ENCODE results near the gene CFAP97.
"Not testable (repeated sequence)": the region's sequence is repeated elsewhere in the genome, so short reads cannot be mapped to it uniquely, and the experiment has no call there.

CFAP97 gene

GRCh38 chr4:185221912-185222311 is 18.1 kb upstream of the CFAP97 start:
- DNase-seq (ENCODE audit: low spot score): no peak

DNA sequence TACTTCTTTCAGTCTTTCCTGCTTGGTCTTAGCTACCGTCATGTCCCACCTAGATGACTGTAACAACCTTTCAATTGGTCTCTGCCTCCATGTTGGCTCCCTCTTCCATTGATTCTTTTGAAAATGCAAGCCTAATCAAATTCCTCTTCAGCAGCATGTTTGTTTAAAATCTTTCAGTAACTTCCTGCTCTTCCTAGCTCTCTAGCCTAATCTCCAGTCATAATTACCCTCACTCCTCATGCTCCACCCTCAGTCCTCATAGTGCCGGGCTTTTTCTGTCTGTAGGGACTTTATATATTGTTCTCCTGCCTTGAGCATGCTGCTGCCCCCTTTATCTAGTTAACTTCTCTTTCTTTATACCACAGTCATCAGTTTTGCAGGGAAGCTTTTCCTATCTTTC is 17.7 kb upstream of the CFAP97 start:
- no peak for DNase-seq (ENCODE audit: low spot score)

DNA sequence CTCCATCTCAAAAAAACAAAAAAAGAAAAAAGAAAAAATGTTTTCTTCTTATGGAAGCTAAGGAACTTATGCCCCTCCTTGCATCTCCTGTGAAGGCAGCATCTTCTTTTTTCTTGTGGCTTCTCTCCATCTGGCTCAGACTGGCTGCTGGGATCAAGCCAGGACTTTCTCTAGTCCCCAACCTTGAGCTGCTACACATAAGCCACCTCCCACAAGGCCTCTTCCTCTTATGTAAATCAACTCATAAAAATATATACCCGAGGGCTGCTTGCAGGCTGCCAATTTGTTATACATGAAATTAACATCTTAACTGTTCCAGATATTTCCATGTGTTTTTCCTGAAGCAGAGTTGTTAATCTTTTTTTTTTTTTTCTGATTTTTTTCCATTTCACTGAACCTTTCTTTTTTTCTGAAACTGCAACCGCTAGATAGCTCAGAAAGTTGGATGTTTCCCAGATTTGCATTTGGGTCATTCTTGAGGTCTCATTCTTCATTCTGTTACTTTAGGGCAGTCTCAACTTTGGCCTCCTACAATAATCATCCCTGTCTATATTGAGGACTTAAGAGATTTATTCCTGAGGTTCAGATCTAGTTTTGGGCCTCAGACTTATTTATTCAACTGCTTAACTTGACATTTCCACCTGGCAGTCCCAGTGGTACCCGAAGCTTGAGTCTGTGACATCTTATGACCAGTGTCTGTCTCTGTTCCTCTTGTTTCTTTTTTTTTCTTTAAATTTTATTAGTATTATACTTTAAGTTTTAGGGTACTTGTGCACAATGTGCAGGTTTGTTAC is 15.9 kb upstream of the CFAP97 start:
- peak; percentile 48 for DNase-seq (ENCODE audit: low spot score)

GRCh38 chr4:185218312-185218711 is 14.5 kb upstream of the CFAP97 start:
- DNase-seq (ENCODE audit: low spot score): no peak

- DNase-seq (ENCODE audit: low spot score): no peak
Observed at GRCh38 chr4:185217408-185217975, 13.7 kb upstream of the CFAP97 start.

DNA sequence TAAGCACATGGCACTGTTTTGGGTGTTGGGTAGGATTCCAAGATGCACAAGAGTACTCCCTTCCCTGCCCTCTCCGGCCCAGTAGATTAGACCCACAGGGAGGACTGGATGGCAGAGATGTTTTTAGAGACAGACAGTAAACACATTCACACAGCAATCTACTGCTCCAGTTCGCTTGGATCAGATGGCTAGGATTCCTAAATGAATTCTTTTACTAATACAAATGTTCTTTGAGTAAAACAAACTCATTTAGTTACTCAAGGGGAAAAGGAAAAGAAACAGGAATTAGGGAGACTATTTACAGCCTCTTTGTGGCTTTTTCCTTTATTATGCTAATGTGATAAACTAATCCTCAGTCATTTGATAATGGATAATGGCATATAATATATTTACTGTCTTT is 11.5 kb upstream of the CFAP97 start:
- DNase-seq (ENCODE audit: low spot score): no peak

- no peak for DNase-seq (ENCODE audit: low spot score)
Observed at GRCh38 chr4:185213877-185214276, 10.1 kb upstream of the CFAP97 start.

- peak; percentile 14 for DNase-seq (ENCODE audit: low spot score)
Observed at GRCh38 chr4:185212581-185212980, 8.8 kb upstream of the CFAP97 start.

GRCh38 chr4:185211641-185212040 is 7.8 kb upstream of the CFAP97 start:
- no peak for DNase-seq (ENCODE audit: low spot score)

- no peak for DNase-seq (ENCODE audit: low spot score)
Observed at GRCh38 chr4:185211035-185211434, 7.2 kb upstream of the CFAP97 start.

DNA sequence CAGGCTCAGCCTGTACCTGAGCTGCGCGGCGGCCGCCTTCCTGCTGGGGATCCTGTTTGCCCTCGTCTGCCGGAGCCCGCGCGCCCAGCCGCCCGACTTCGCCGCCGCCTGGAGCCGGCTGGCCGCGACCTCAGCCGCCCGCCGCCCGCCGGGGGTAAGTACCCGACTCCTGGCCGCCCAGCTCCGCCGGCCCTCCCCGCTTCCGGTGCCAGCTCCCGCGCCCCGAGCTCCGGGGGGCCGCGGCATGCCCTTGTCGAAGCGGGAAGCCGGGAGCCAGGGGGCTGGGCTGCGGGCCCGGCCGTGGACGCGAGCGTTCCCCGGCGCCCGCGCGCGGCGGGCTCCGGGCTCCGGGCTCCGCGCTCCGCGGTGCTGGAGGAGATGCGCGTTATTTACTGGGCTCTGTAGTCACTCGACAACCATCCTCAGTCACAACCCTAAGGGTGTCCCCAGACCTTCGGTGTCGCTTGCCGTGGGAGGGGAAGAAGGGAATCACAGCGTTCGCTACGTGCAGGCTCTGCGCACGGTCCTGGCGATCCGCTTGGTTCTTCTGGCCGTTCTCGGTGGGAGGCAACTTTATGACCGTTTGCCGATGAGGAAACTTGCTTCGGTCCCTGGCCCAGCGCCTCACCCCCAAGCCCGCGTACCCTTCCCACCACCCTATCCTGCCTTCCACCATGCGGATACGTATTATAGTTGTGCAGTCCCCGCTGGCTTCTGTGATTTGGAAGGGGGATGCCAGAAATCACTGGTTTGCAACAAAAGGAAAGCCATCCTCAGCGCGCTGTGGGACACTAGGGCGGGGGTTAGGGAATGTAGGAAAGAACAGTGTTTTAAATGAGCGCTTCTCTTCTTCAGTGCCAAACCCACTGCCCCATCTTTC is 6.5 kb upstream of the CFAP97 start:
- DNase-seq (ENCODE audit: low spot score): peak; percentile 65

DNA sequence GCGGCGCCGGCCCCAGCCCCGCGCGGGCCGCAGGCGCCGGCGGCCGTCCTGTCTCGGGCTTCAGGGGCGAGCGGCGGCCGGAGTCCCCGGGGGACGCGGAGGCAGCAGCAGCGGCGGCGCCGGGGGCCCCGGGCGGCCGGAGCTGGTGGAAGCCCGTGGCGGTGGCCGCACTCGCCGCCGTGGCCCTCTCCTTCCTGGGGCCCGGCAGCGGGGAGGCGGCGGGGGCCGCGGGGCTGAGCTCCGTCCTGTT is 6.0 kb upstream of the CFAP97 start:
- DNase-seq (ENCODE audit: low spot score): not testable (repeated sequence)

DNA sequence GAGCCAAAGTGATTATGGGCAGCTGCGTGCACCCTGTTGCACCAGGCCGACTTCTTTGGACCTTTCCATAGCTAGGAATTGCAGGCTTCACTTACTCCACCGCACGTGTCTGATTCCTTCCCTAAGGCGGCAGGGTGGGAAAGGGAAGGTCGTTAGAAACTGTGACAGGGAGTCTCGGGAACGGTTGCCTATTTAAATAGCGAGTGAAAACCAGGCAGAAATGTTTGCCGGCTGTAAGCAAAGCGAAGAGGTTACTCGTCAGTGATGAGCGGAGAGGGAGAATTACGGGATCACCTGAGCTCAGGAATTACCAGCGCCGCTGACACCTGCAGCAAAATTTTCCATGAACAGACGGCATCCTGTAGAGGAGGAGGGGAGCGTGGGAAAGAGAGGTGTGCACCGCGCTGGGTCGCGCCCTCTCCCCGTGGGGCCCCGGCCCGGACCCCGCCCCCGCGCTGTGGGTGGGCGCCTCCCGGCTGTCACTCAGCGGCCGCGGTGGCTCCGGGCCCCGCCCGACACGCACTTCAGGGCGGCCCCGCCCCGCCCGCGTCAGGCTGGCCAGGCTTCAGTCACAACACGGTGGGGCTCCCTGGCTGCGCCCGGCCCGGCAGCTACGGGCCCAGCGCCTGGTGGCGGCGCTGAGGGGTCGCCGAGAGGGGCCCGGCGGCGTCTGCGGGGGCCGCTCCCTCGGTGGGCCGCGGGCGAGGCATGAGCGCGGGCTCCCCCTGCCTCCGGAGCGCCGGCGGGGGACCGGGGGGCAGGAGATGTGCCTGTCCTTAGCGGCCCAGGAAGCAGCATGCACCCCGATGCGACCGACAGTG is 5.4 kb upstream of the CFAP97 start, which contains the start of gene SNX25:
SNX25 (plus strand) TSS at position 568 of the 821 bp plus-strand sequence; CDS start at position 797, 229 bp downstream.
- peak; percentile 91 for DNase-seq (ENCODE audit: low spot score)

GRCh38 chr4:185207466-185207865 is 3.7 kb upstream of the CFAP97 start:
- no peak for DNase-seq (ENCODE audit: low spot score)

DNA sequence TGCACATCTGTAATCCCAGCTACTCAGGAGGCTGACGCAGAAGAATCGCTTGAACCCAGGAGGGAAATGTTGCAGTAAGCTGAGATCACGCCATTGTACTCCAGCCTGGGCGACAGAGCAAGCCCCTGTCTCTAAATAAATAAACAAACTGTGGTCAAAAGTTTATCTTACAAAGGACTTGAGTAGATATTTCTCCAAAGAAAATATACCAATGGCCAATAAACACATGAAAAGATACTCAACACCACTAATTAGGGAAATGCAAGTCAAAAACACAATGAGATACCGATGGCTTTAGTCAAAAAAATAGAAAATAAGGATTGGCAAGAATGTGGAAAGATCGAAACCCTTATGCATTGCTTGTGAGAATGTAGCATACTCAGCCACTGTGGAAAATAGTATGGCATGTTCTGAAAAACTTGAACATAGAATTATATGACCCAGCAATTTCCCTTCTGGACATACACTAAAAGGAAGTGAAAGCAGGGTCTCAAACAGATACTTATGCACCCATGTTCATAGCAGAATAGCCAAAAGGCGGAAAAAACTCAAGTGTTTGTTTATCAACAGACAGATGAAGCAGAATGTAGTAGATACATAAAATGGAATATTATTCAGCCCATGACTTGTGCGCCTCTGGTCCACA is 2.0 kb upstream of the CFAP97 start:
- no peak for DNase-seq (ENCODE audit: low spot score)

GRCh38 chr4:185205073-185205472 is 1.3 kb upstream of the CFAP97 start:
- not testable (repeated sequence) for DNase-seq (ENCODE audit: low spot score)

- DNase-seq (ENCODE audit: low spot score): peak; percentile 21
Observed at GRCh38 chr4:185204238-185204910, 574 bp upstream of the CFAP97 start.

GRCh38 chr4:185202984-185203485 is 765 bp downstream of the CFAP97 start:
- peak; percentile 35 for DNase-seq (ENCODE audit: low spot score)

DNA sequence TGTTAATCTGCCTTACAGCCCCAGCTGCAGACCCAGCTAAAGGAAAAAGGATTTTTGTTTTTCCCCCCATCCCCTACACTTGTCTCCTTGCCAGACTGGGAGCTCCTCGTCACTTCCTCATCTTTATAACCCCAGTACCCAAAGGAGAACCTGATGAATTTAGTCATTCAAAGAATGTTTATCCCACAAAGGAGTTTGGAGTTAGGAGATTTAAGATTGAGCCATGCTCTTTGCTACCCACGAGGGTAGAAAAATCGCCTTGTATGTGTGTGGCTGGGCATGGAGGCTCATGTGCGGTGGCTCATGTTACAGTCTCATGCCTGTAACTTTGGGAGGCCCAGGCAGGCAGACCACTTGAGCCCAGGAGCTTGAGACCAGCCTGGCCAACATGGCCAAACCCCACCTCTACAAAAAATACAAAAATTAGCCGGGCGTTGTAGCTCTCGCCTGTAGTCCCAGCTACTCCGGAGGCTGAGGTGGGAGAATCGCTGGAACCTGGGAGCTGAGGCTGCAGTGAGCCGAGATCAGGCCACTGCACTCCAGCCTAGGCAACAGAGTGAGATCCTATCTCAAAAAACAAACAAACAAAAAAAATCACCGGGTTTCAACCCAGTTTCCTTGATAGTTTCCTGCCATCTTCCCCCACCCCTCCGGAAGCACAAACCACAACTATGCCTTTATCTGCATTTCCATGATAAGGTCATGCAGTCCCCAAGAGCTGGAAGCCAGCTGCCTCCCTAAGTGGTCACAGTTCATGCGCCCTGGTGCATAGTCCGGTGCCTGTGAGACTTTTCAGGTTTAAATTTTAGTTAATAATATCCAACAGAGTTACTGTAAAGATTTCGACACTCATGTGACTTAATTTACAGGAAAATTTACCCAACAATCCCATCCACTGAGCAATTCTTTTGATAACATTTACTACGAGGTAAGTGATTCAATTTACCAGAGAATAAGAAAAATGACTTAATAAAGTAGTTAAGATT is 1.5 kb downstream of the CFAP97 start:
- DNase-seq (ENCODE audit: low spot score): no peak
